AG09309 (cell line): ENCODE measurements around the gene PIH1D1.
"Not testable (repeated sequence)": the region's sequence is repeated elsewhere in the genome, so short reads cannot be mapped to it uniquely, and the experiment has no call there.

Experiments used
- DNase-seq: peaks from one replicate; pipeline ENCODE4 v3.0.0-alpha.2; 2010; ENCODE audit warnings: low read depth
- H3K4me3 ChIP-seq: 2 replicates; pipeline ENCODE4 v1.5.1; 2011; ENCODE audit warnings: mild to moderate bottlenecking, low read depth, low read length, moderate library complexity; ENCODE audit not compliant: control insufficient read depth
- CTCF ChIP-seq: IDR thresholded peaks from 2 replicates; pipeline ENCODE4 v1.5.1; 2011; ENCODE audit warnings: mild to moderate bottlenecking, low read depth, low read length, inconsistent platforms; ENCODE audit not compliant: insufficient read depth, control insufficient read depth; ENCODE audit errors: missing control alignments

The PIH1D1 gene

GRCh38 chr19:49475995-49476880 is 24.6 kb upstream of the PIH1D1 start:
- TF ChIP-seq CTCF, result peak; percentile 59
- no peak for DNase-seq
- no peak overlapping the region for H3K4me3 ChIP-seq

GRCh38 chr19:49475191-49475917 is 23.7 kb upstream of the PIH1D1 start:
- H3K4me3 ChIP-seq, result no peak overlapping the region; the same call in 1 of the 2 replicates
- no peak for TF ChIP-seq CTCF
- DNase-seq, result no peak

GRCh38 chr19:49474542-49474924 is 22.9 kb upstream of the PIH1D1 start:
- no peak for TF ChIP-seq CTCF
- no peak for DNase-seq
- peak overlapping the region; percentile 81 for H3K4me3 ChIP-seq

- DNase-seq, result peak; percentile 34
These were observed 22.4 kb upstream of the PIH1D1 start, which contains the start of gene FLT3LG for GRCh38 chr19:49473868-49474541. Gene FLT3LG, plus strand, starts transcription at chr19:49474215. Its CDS starts 425 bp downstream, at chr19:49474640.

GRCh38 chr19:49473501-49473867 is 21.9 kb upstream of the PIH1D1 start:
- peak overlapping the region; percentile 81; the same call in 1 of the 2 replicates for H3K4me3 ChIP-seq
- DNase-seq, result not testable (repeated sequence)

More at GRCh38 chr19:49473868-49474541, 22.4 kb upstream of the PIH1D1 start, which contains the start of gene FLT3LG:
- TF ChIP-seq CTCF, result peak; percentile 93
- H3K4me3 ChIP-seq, result peak within 1 kb of the TSS; percentile 81

GRCh38 chr19:49472936-49473335 is 21.3 kb upstream of the PIH1D1 start:
- no peak for DNase-seq
- no peak overlapping the region for H3K4me3 ChIP-seq
- no peak for TF ChIP-seq CTCF

GRCh38 chr19:49470615-49470978 is 19.0 kb upstream of the PIH1D1 start:
- no peak overlapping the region for H3K4me3 ChIP-seq
- DNase-seq, result no peak
- no peak for TF ChIP-seq CTCF
